Ishikawa (cell line): ENCODE data around the gene CLIC4.

Experiments used
- CEBPB ChIP-seq: IDR thresholded peaks from 2 replicates; pipeline ENCODE4 v1.6.1; 2012
- CREB1 ChIP-seq: IDR thresholded peaks from 2 replicates; pipeline ENCODE4 v1.6.1; 2012; ENCODE audit warnings: low read depth
- EGR1 ChIP-seq: IDR thresholded peaks from 2 replicates; pipeline ENCODE4 v1.6.1; 2012
- EP300 ChIP-seq: IDR thresholded peaks from 2 replicates; pipeline ENCODE4 v1.6.1; 2012; ENCODE audit warnings: borderline replicate concordance
- FOXM1 ChIP-seq: IDR thresholded peaks from 2 replicates; pipeline ENCODE4 v1.6.1; 2012; ENCODE audit warnings: low read depth, borderline replicate concordance
- NFIC ChIP-seq: IDR thresholded peaks from 2 replicates; pipeline ENCODE4 v1.6.1; 2012
- RAD21 ChIP-seq: IDR thresholded peaks from 2 replicates; pipeline ENCODE4 v1.6.1; 2012; ENCODE audit warnings: low read depth
- TAF1 ChIP-seq: IDR thresholded peaks from 2 replicates; pipeline ENCODE4 v1.6.1; 2012; ENCODE audit warnings: low read depth, mild to moderate bottlenecking
- TCF12 ChIP-seq: IDR thresholded peaks from 2 replicates; pipeline ENCODE4 v1.6.1; 2012; ENCODE audit warnings: low read depth
- TEAD4 ChIP-seq: IDR thresholded peaks from 2 replicates; pipeline ENCODE4 v1.6.1; 2012
- YY1 ChIP-seq: IDR thresholded peaks from 2 replicates; pipeline ENCODE4 v1.6.1; 2012; ENCODE audit warnings: low read depth
- ZBTB7A ChIP-seq: IDR thresholded peaks from 2 replicates; pipeline ENCODE4 v1.6.1; 2012; ENCODE audit warnings: low read depth
- TF ChIP-seq, protein P1 (sequence below): IDR thresholded peaks from 2 replicates; pipeline ENCODE4 v1.6.1; 2012
- TF ChIP-seq, protein P2 (sequence below): IDR thresholded peaks from 2 replicates; pipeline ENCODE4 v1.6.1; 2012; ENCODE audit warnings: low read depth, mild to moderate bottlenecking
- TF ChIP-seq, protein P3 (sequence below): IDR thresholded peaks from 2 replicates; pipeline ENCODE4 v1.6.1; 2012

The CLIC4 gene

DNA sequence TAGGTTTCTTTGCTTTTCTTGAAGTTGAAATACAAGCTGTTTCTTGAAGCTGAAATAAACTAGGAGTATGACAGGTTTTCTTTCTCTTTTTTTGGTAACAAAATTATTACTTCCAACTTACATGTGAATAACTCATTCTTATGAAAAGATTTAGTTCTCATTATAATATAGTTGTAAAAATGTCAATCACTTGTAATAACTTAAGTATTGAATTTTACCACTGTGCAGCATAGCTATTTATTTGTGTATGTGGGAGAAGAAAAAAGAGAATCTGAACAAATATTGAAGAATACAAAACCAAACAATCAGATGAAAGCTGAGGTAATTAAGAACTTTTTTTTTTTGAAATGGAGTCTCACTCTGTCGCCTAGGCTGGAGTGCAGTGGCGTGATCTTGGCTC is 11.1 kb downstream of the CLIC4 start:
- TF ChIP-seq, protein P1, sequence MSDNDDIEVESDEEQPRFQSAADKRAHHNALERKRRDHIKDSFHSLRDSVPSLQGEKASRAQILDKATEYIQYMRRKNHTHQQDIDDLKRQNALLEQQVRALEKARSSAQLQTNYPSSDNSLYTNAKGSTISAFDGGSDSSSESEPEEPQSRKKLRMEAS: no peak
- TF ChIP-seq ZBTB7A (no peak), RAD21 (no peak), TCF12 (no peak)

DNA sequence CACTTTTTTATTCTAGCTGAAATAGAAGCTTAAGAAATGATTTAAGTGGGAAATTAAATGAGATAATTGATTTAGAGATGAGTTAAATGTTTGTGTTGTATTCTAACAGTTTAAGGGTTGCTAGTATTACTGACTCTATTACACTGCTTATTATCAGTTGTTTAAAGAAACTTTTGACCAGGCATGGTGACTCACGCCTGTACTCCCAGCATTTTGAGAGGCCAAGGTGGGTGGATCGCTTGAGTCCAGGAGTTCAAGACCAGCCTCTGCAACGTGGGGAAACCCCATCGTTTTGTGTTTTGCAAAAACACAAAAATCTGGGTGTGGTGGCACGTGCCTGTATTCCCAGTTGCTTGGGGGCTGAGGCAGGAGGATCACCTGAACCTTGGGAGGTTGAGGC is 14.2 kb downstream of the CLIC4 start:
- TF ChIP-seq CREB1 (no peak), TAF1 (no peak), YY1 (no peak), NFIC (no peak), EGR1 (no peak), TEAD4 (no peak), EP300 (no peak), FOXM1 (no peak), ZBTB7A (no peak), TCF12 (no peak), CEBPB (no peak)
- TF ChIP-seq, protein P1: no peak
- TF ChIP-seq, protein P2, sequence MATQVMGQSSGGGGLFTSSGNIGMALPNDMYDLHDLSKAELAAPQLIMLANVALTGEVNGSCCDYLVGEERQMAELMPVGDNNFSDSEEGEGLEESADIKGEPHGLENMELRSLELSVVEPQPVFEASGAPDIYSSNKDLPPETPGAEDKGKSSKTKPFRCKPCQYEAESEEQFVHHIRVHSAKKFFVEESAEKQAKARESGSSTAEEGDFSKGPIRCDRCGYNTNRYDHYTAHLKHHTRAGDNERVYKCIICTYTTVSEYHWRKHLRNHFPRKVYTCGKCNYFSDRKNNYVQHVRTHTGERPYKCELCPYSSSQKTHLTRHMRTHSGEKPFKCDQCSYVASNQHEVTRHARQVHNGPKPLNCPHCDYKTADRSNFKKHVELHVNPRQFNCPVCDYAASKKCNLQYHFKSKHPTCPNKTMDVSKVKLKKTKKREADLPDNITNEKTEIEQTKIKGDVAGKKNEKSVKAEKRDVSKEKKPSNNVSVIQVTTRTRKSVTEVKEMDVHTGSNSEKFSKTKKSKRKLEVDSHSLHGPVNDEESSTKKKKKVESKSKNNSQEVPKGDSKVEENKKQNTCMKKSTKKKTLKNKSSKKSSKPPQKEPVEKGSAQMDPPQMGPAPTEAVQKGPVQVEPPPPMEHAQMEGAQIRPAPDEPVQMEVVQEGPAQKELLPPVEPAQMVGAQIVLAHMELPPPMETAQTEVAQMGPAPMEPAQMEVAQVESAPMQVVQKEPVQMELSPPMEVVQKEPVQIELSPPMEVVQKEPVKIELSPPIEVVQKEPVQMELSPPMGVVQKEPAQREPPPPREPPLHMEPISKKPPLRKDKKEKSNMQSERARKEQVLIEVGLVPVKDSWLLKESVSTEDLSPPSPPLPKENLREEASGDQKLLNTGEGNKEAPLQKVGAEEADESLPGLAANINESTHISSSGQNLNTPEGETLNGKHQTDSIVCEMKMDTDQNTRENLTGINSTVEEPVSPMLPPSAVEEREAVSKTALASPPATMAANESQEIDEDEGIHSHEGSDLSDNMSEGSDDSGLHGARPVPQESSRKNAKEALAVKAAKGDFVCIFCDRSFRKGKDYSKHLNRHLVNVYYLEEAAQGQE: no peak

DNA sequence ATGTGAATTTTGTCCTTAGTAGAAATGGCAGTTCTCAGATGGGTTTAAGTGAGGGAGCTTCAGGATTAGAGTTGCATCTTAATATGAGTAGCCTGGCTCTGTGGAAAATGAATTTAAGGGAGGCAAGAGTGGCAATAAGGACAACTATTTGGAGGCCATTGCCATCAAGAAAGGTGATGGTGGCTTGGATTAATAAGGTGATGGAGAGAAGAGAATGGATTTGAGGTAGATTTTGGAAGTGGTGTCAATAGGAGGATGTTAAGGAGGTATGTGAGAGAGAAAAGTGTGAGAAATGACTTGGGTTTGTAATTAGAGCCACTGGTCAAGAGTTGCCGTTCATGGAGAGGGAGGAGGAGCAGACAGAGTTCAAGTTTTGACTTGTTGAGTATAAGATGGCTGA is 16.3 kb downstream of the CLIC4 start:
- TF ChIP-seq, protein P3, sequence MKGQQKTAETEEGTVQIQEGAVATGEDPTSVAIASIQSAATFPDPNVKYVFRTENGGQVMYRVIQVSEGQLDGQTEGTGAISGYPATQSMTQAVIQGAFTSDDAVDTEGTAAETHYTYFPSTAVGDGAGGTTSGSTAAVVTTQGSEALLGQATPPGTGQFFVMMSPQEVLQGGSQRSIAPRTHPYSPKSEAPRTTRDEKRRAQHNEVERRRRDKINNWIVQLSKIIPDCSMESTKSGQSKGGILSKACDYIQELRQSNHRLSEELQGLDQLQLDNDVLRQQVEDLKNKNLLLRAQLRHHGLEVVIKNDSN: no peak
- TF ChIP-seq, protein P1: no peak
- no peak for TF ChIP-seq TEAD4

DNA sequence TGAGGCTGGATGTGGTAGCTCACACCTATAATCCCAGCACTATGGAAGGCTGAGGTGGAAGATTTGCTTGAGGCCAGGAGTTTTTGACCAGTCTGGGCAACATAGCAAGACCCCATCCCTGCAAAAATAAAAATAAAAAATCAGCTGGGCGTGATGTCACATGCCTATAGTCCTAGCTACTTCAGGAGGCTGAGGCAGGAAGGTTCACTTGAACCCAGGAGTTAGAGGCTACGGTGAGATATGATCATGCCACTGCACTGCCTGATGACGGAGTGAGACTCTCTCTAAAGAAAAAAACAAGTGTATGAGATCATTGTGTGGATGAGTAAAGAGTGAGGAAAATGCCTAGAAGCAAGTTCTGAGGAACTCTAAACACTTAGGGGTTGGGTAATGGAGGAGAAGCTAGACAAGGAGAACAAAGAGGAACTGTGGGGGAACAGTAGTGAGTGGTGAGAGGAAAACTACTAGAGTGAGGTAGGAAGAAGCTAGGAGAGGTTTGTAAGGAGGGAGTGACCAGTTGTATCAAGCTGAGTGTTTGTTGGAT is 17.0 kb downstream of the CLIC4 start:
- TF ChIP-seq, protein P3: no peak
- TF ChIP-seq TEAD4 (no peak), CREB1 (no peak), FOXM1 (no peak), EP300 (no peak), ZBTB7A (no peak), NFIC (no peak), YY1 (no peak), TAF1 (no peak), TCF12 (no peak)
- TF ChIP-seq, protein P2: no peak
- TF ChIP-seq, protein P1: no peak

DNA sequence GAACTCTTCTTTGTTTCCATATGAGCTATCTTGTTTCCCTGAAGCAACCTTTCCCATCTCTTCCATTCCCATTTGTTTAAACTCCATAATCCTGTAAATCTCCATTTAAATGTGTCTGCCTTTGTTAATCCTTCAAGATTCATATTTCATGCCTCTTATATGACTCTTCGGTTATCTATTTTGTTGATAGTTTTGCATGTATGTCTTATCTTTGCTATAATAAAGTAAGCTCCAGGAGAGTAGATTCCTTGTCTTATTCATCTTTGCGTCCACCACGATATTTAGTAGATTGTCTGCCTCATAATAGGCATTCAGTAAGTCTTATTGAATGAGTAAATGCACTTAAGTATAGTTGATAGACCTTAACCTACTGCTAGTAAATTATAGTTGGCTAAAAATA is 18.4 kb downstream of the CLIC4 start:
- TF ChIP-seq TAF1: no peak
- TF ChIP-seq, protein P2: no peak
- TF ChIP-seq NFIC: no peak
- no peak for TF ChIP-seq RAD21
- no peak for TF ChIP-seq YY1
- TF ChIP-seq, protein P1: no peak
- TF ChIP-seq, protein P3: no peak
- TF ChIP-seq EP300: no peak
- no peak for TF ChIP-seq EGR1
- TF ChIP-seq FOXM1: no peak
